Natural killer cell (primary cell): ENCODE data around the gene MED16. TPM values are rescaled to one million over a fixed set of nuclear protein-coding genes. Genes with fewer than 3 reads are reported as not detected.

Source experiments
- ATAC-seq, 3 donors: fragments of 150-1000 bp in 2 of 3; fragments of 200-7000 bp in 1 of 3; cut with Tn5 transposase; 1 replicate in 1 of 3; 2 replicates in 2 of 3; pipeline ENCODE4 v1.10.0; 2021; ENCODE audit warnings: mild to moderate bottlenecking in 2 of 3, moderate library complexity in 2 of 3
- DNase-seq, 2 donors: peaks; one replicate each; pipeline versions ENCODE4 v3.0.0 to v3.0.0-alpha.2; 2013 to 2021; ENCODE audit warnings: mixed read lengths in 1 of 2
- H3K27ac ChIP-seq: one replicate; pipeline ENCODE4 v1.5.1; 2013; ENCODE audit warnings: mild to moderate bottlenecking, low read length
- H3K27me3 ChIP-seq: one replicate; pipeline ENCODE4 v1.6.1; 2013; ENCODE audit warnings: low read length; ENCODE audit not compliant: control insufficient read depth, insufficient read depth
- H3K36me3 ChIP-seq: one replicate; pipeline ENCODE4 v1.6.1; 2013; ENCODE audit warnings: low read length; ENCODE audit not compliant: control insufficient read depth, insufficient read depth
- H3K4me1 ChIP-seq: one replicate; pipeline ENCODE4 v1.6.1; 2013; ENCODE audit warnings: low read length; ENCODE audit not compliant: control insufficient read depth, insufficient read depth
- H3K4me3 ChIP-seq: one replicate; pipeline ENCODE4 v1.5.1; 2013; ENCODE audit warnings: low read length
- H3K9me3 ChIP-seq: one replicate; pipeline ENCODE4 v1.6.1; 2013; ENCODE audit warnings: low read length; ENCODE audit not compliant: control insufficient read depth, insufficient read depth
- H3K27ac Mint-ChIP-seq, 2 donors: one replicate each; pipeline ENCODE4 v1.8.0; 2022; ENCODE audit warnings: mild to moderate bottlenecking in 2 of 2, mixed read lengths in 2 of 2, moderate library complexity in 1 of 2
- H3K27me3 Mint-ChIP-seq, 2 donors: one replicate each; pipeline ENCODE4 v1.8.0; 2022; ENCODE audit warnings: low read depth in 2 of 2, mixed read lengths in 2 of 2
- H3K36me3 Mint-ChIP-seq: one replicate; pipeline ENCODE4 v1.8.0; 2022; ENCODE audit warnings: mixed read lengths
- H3K4me1 Mint-ChIP-seq, 2 donors: one replicate each; pipeline ENCODE4 v1.8.0; 2022; ENCODE audit warnings: mixed read lengths in 2 of 2
- H3K4me3 Mint-ChIP-seq: one replicate; pipeline ENCODE4 v1.8.0; 2022; ENCODE audit warnings: mild to moderate bottlenecking, moderate library complexity, mixed read lengths
- H3K9me3 Mint-ChIP-seq, 2 donors: one replicate each; pipeline ENCODE4 v1.8.0; 2022; ENCODE audit warnings: mixed read lengths in 2 of 2
- CTCF ChIP-seq: fragments of 200-600 bp; IDR thresholded peaks from one replicate; pipeline ENCODE4 v1.8.0; 2022; ENCODE audit warnings: antibody characterized with exemption
- WGBS: methylation state at CpG from one replicate; pipeline ENCODE4 v1.1.7; 2013; ENCODE audit warnings: missing lambda C conversion rate; ENCODE audit not compliant: insufficient coverage; 5-methylcytosine and 5-hydroxymethylcytosine counted together
- intact Hi-C: fragments of 100-400 bp; cut with micrococcal nuclease; formaldehyde crosslinking; loops from one replicate; pipeline ENCODE4 v1.14.2; 2022
- total RNA-seq, 4 donors: library from RNA; stranded (reverse); fragments of 120-200 nt in 1 of 4; gene quantifications; one replicate each; pipeline versions ENCODE4 v1.2.3 to v1.2.4, GENCODE V29; 2013 to 2022

MED16 gene
- total RNA-seq, 3 donors from 2014 or later (not counting 1 experiment from before 2014, with no cell fraction given), result 44.2 to 50.1 (median 44.7) TPM

DNA sequence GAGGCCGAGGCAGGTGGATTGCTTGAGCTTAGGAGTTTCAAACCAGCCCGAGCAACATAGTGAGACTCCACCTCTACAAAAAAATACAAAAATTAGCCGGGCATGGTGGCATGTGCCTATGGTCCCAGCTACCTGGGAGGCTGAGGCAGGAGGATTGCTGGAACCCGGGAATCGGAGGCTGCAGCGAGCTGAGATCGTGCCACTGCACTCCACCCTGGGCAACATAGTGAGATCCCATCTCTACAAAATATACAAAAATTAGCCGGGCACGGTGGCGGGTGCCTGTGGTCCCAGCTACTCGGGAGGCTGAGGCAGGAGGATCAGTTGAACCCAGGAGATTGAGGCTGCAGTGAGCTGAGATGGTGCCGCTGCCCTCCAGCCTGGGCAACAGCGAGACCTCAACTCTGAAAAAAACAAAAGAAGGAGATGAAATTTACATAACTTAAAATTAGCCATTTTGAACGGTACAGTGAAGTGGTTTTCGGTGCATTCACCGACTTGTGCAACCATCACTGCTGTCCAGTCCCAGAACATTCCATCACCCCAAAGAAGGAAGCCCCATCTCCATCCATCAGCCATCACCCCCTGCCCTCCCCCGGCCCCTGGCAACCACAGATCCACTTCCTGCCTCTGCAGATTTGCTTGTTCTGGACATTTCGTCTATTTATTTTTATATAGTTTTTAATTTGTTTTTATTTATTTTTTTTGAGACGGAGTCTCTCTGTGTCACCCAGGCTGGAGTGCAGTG lies 66.9 kb downstream of the MED16 start:
- Mint-ChIP-seq H3K4me3 (no peak overlapping the region), H3K4me1 (no peaks in the 10 kb centered on the region), H3K36me3 (no peaks in the 10 kb centered on the region), H3K27me3 (peaks cover 6 to 10% of the 10 kb centered on the region in 2 donors), H3K27ac (no peak overlapping the region), H3K9me3 (no peaks in the 10 kb centered on the region)
- Histone ChIP-seq H3K27me3 (peaks cover 11% of the 10 kb centered on the region), H3K9me3 (no peaks in the 10 kb centered on the region), H3K36me3 (no peaks in the 10 kb centered on the region), H3K27ac (no peak overlapping the region), H3K4me1 (no peaks in the 10 kb centered on the region), H3K4me3 (no peak overlapping the region)
- DNase-seq, result no peak
- no peak for ATAC-seq
- no peak for TF ChIP-seq CTCF
- WGBS, result 83% methylated on average over 17 of the region's 19 CpGs
- intact Hi-C loops, result no loop called here

DNA sequence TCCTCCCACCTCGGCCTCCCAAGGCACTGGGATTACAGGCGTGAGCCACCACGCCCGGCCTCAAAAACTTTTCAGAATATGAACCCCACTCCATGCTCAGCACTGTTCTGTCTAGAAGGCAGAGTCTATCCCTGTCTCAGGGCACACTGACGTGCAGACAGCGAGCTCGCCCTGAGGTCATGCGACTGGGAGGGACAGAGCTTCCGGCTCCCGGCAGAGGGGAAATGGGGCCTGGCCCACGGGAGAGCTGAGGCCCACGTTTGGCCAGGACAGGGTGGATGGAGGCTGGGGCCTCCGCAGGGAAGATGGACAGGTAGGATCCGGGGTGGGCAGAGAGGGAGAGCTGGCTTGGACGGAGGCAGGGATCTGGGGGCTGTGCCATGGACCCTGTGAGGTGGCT lies 68.1 kb downstream of the MED16 start:
- Histone ChIP-seq H3K27me3 (peaks cover 11% of the 10 kb centered on the region), H3K27ac (no peak overlapping the region), H3K9me3 (no peaks in the 10 kb centered on the region), H3K4me1 (no peaks in the 10 kb centered on the region), H3K36me3 (no peaks in the 10 kb centered on the region), H3K4me3 (no peak overlapping the region)
- Mint-ChIP-seq H3K36me3 (no peaks in the 10 kb centered on the region), H3K27ac (no peak overlapping the region), H3K4me1 (no peaks in the 10 kb centered on the region), H3K4me3 (no peak overlapping the region), H3K9me3 (no peaks in the 10 kb centered on the region), H3K27me3 (peaks cover 6 to 10% of the 10 kb centered on the region in 2 donors)
- ATAC-seq, result no peak
- TF ChIP-seq CTCF, result no peak
- WGBS, result 80% methylated on average over 15 of the region's 15 CpGs
- intact Hi-C loops, result no loop called here
- DNase-seq, result no peak

GRCh38 chr19:823565-824121 lies 69.3 kb downstream of the MED16 start:
- no peak for DNase-seq
- intact Hi-C loops, result no loop called here
- H3K4me1 Mint-ChIP-seq, result no peaks in the 10 kb centered on the region
- Histone ChIP-seq H3K4me3 (no peak overlapping the region), H3K4me1 (no peaks in the 10 kb centered on the region), H3K9me3 (no peaks in the 10 kb centered on the region), H3K27me3 (peaks cover 11% of the 10 kb centered on the region), H3K36me3 (no peaks in the 10 kb centered on the region), H3K27ac (no peak overlapping the region)
- no peak overlapping the region for H3K4me3 Mint-ChIP-seq
- ATAC-seq, result no peak
- no peaks in the 10 kb centered on the region for H3K36me3 Mint-ChIP-seq
- H3K9me3 Mint-ChIP-seq, result no peaks in the 10 kb centered on the region
- TF ChIP-seq CTCF, result no peak
- WGBS, result 64% methylated on average over 11 of the region's 12 CpGs
- H3K27me3 Mint-ChIP-seq, result peaks cover 6 to 10% of the 10 kb centered on the region in 2 donors
- no peak overlapping the region for H3K27ac Mint-ChIP-seq
